Measurements from ENCODE around the gene CTTNBP2. TPM values are rescaled to one million over a fixed set of nuclear protein-coding genes. Genes with fewer than 3 reads are reported as not detected.

CTTNBP2 gene
- total RNA-seq, 1 donor from 2014 or later, result 25.5 TPM

- Histone ChIP-seq H3K27me3 (no peaks in the 10 kb centered on the region), H3K4me3 (no peak overlapping the region), H3K9me3 (ENCODE audit: low read depth) (no peaks in the 10 kb centered on the region), H3K4me1 (peaks cover 6% of the 10 kb centered on the region), H3F3A (ENCODE audit: low read depth) (no peaks in the 10 kb centered on the region), H2AFZ (replicated peaks) (no peak overlapping the region), H3K79me2 (ENCODE audit: low read depth) (peaks cover 50% of the 10 kb centered on the region), H3K4me2 (no peak overlapping the region), H3K27ac (no peak overlapping the region), H3K9ac (no peak overlapping the region), H3K36me3 (no peaks in the 10 kb centered on the region), H4K20me1 (ENCODE audit: low read depth) (peaks cover under 1% of the 10 kb centered on the region)
- Mint-ChIP-seq H3K27me3 (ENCODE audit: insufficient read depth, low read depth) (no peaks in the 10 kb centered on the region), H3K9me3 (no peaks in the 10 kb centered on the region), H3K4me1 (peaks cover 7% of the 10 kb centered on the region), H3K27ac (no peak overlapping the region), H3K4me3 (no peak overlapping the region), H3K36me3 (peaks cover 2% of the 10 kb centered on the region)
- no peak for DNase-seq (ENCODE audit: low spot score)
- TF ChIP-seq EZH2phosphoT487 (IDR thresholded peaks at IDR 0.05) (no peak), EZH2 (IDR thresholded peaks at IDR 0.05) (no peak), CTCF (IDR thresholded peaks at IDR 0.05) (no peak)
Measured at GRCh38 chr7:117824592-117824991, 48.6 kb downstream of the CTTNBP2 start.

- no peak overlapping the region for H3K4me3 ChIP-seq
- no peak for DNase-seq (ENCODE audit: low spot score)
- peaks cover 2% of the 10 kb centered on the region for H3K27me3 Mint-ChIP-seq (ENCODE audit: insufficient read depth, low read depth)
- H3K9me3 Mint-ChIP-seq, result no peaks in the 10 kb centered on the region
- no peaks in the 10 kb centered on the region for H3F3A ChIP-seq (ENCODE audit: low read depth)
- H3K79me2 ChIP-seq (ENCODE audit: low read depth), result peaks cover 41% of the 10 kb centered on the region
- H3K4me3 Mint-ChIP-seq, result no peak overlapping the region
- H3K4me1 ChIP-seq, result peaks cover 16% of the 10 kb centered on the region
- H3K27ac ChIP-seq, result no peak overlapping the region
- no peak overlapping the region for H2AFZ ChIP-seq (replicated peaks)
- TF ChIP-seq EZH2 (IDR thresholded peaks at IDR 0.05) (no peak), CTCF (IDR thresholded peaks at IDR 0.05) (no peak), EZH2phosphoT487 (IDR thresholded peaks at IDR 0.05) (no peak)
- H3K4me1 Mint-ChIP-seq, result peaks cover 12% of the 10 kb centered on the region
- no peaks in the 10 kb centered on the region for H3K27me3 ChIP-seq
- H3K9me3 ChIP-seq (ENCODE audit: low read depth), result no peaks in the 10 kb centered on the region
- no peak overlapping the region for H3K4me2 ChIP-seq
- H3K9ac ChIP-seq, result no peak overlapping the region
- no peak overlapping the region for H3K27ac Mint-ChIP-seq
- no peaks in the 10 kb centered on the region for H3K36me3 Mint-ChIP-seq
- H3K36me3 ChIP-seq, result no peaks in the 10 kb centered on the region
- H4K20me1 ChIP-seq (ENCODE audit: low read depth), result no peaks in the 10 kb centered on the region
Measured at GRCh38 chr7:117819558-117819957, 53.7 kb downstream of the CTTNBP2 start.

GRCh38 chr7:117818232-117818631 lies 55.0 kb downstream of the CTTNBP2 start:
- Mint-ChIP-seq H3K9me3 (no peaks in the 10 kb centered on the region), H3K4me1 (peaks cover 12% of the 10 kb centered on the region), H3K36me3 (no peaks in the 10 kb centered on the region), H3K27ac (no peak overlapping the region), H3K27me3 (ENCODE audit: insufficient read depth, low read depth) (peaks cover 6% of the 10 kb centered on the region), H3K4me3 (no peak overlapping the region)
- peaks cover 52% of the 10 kb centered on the region for H3K79me2 ChIP-seq (ENCODE audit: low read depth)
- H3K27ac ChIP-seq, result no peak overlapping the region
- no peak overlapping the region for H3K4me3 ChIP-seq
- H3K9ac ChIP-seq, result no peak overlapping the region
- no peaks in the 10 kb centered on the region for H3K27me3 ChIP-seq
- H3K4me2 ChIP-seq, result no peak overlapping the region
- H3K4me1 ChIP-seq, result peaks cover 22% of the 10 kb centered on the region
- H3F3A ChIP-seq (ENCODE audit: low read depth), result no peaks in the 10 kb centered on the region
- no peak for DNase-seq (ENCODE audit: low spot score)
- H4K20me1 ChIP-seq (ENCODE audit: low read depth), result no peaks in the 10 kb centered on the region
- no peaks in the 10 kb centered on the region for H3K36me3 ChIP-seq
- TF ChIP-seq EZH2 (IDR thresholded peaks at IDR 0.05) (no peak), EZH2phosphoT487 (IDR thresholded peaks at IDR 0.05) (no peak), CTCF (IDR thresholded peaks at IDR 0.05) (no peak)
- H3K9me3 ChIP-seq (ENCODE audit: low read depth), result no peaks in the 10 kb centered on the region
- no peak overlapping the region for H2AFZ ChIP-seq (replicated peaks)
